GM12878 (cell line): ENCODE data around the gene UVRAG.

Source experiments
- ESRRA ChIP-seq: IDR thresholded peaks from 2 replicates; pipeline ENCODE4 v1.6.1; 2012; ENCODE audit warnings: mild to moderate bottlenecking, low read length, improper control_type of control experiment
- TF ChIP-seq, protein P1 (sequence below), 3 experiments: IDR thresholded peaks in 2 of 3; conservative IDR thresholded peaks in 1 of 3; 2 replicates each; pipeline ENCODE4 v1.5.1; 2011; ENCODE audit warnings: low read depth in 3 of 3, low read length in 3 of 3, mild to moderate bottlenecking in 3 of 3, control low read depth in 2 of 3, moderate library complexity in 2 of 3, inconsistent platforms in 1 of 3, mixed read lengths in 1 of 3; ENCODE audit not compliant: control insufficient read depth in 2 of 3, insufficient read depth in 1 of 3; ENCODE audit errors: extremely low read depth in 1 of 3

- no peak for TF ChIP-seq ESRRA
- TF ChIP-seq, protein P1, sequence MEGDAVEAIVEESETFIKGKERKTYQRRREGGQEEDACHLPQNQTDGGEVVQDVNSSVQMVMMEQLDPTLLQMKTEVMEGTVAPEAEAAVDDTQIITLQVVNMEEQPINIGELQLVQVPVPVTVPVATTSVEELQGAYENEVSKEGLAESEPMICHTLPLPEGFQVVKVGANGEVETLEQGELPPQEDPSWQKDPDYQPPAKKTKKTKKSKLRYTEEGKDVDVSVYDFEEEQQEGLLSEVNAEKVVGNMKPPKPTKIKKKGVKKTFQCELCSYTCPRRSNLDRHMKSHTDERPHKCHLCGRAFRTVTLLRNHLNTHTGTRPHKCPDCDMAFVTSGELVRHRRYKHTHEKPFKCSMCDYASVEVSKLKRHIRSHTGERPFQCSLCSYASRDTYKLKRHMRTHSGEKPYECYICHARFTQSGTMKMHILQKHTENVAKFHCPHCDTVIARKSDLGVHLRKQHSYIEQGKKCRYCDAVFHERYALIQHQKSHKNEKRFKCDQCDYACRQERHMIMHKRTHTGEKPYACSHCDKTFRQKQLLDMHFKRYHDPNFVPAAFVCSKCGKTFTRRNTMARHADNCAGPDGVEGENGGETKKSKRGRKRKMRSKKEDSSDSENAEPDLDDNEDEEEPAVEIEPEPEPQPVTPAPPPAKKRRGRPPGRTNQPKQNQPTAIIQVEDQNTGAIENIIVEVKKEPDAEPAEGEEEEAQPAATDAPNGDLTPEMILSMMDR (IDR thresholded peaks at IDR 0.05 in 2 of 3, conservative IDR thresholded peaks at IDR 0.05 in 1 of 3; ENCODE audit: control insufficient read depth in 2 of 3, extremely low read depth in 1 of 3, insufficient read depth in 1 of 3, low read depth in 3 of 3, low read length in 3 of 3) = no peak
These were observed 258.7 kb downstream of the UVRAG start for GRCh38 chr11:76073724-76074123.
